Natural killer cell (primary cell): ENCODE results near the gene ZGPAT. TPM values are rescaled to one million over a fixed set of nuclear protein-coding genes. Genes with fewer than 3 reads are reported as not detected.

Experiments
- ATAC-seq, 3 donors: fragments of 150-1000 bp in 2 of 3; fragments of 200-7000 bp in 1 of 3; cut with Tn5 transposase; 1 replicate in 1 of 3; 2 replicates in 2 of 3; pipeline ENCODE4 v1.10.0; 2021; ENCODE audit warnings: mild to moderate bottlenecking in 2 of 3, moderate library complexity in 2 of 3
- DNase-seq, 2 donors: peaks; one replicate each; pipeline versions ENCODE4 v3.0.0 to v3.0.0-alpha.2; 2013 to 2021; ENCODE audit warnings: mixed read lengths in 1 of 2
- H3K27ac ChIP-seq: one replicate; pipeline ENCODE4 v1.5.1; 2013; ENCODE audit warnings: mild to moderate bottlenecking, low read length
- H3K27me3 ChIP-seq: one replicate; pipeline ENCODE4 v1.6.1; 2013; ENCODE audit warnings: low read length; ENCODE audit not compliant: control insufficient read depth, insufficient read depth
- H3K36me3 ChIP-seq: one replicate; pipeline ENCODE4 v1.6.1; 2013; ENCODE audit warnings: low read length; ENCODE audit not compliant: control insufficient read depth, insufficient read depth
- H3K4me1 ChIP-seq: one replicate; pipeline ENCODE4 v1.6.1; 2013; ENCODE audit warnings: low read length; ENCODE audit not compliant: control insufficient read depth, insufficient read depth
- H3K4me3 ChIP-seq: one replicate; pipeline ENCODE4 v1.5.1; 2013; ENCODE audit warnings: low read length
- H3K9me3 ChIP-seq: one replicate; pipeline ENCODE4 v1.6.1; 2013; ENCODE audit warnings: low read length; ENCODE audit not compliant: control insufficient read depth, insufficient read depth
- H3K27ac Mint-ChIP-seq, 2 donors: one replicate each; pipeline ENCODE4 v1.8.0; 2022; ENCODE audit warnings: mild to moderate bottlenecking in 2 of 2, mixed read lengths in 2 of 2, moderate library complexity in 1 of 2
- H3K27me3 Mint-ChIP-seq, 2 donors: one replicate each; pipeline ENCODE4 v1.8.0; 2022; ENCODE audit warnings: low read depth in 2 of 2, mixed read lengths in 2 of 2
- H3K36me3 Mint-ChIP-seq: one replicate; pipeline ENCODE4 v1.8.0; 2022; ENCODE audit warnings: mixed read lengths
- H3K4me1 Mint-ChIP-seq, 2 donors: one replicate each; pipeline ENCODE4 v1.8.0; 2022; ENCODE audit warnings: mixed read lengths in 2 of 2
- H3K4me3 Mint-ChIP-seq: one replicate; pipeline ENCODE4 v1.8.0; 2022; ENCODE audit warnings: mild to moderate bottlenecking, moderate library complexity, mixed read lengths
- H3K9me3 Mint-ChIP-seq, 2 donors: one replicate each; pipeline ENCODE4 v1.8.0; 2022; ENCODE audit warnings: mixed read lengths in 2 of 2
- WGBS: methylation state at CpG from one replicate; pipeline ENCODE4 v1.1.7; 2013; ENCODE audit warnings: missing lambda C conversion rate; ENCODE audit not compliant: insufficient coverage; 5-methylcytosine and 5-hydroxymethylcytosine counted together
- intact Hi-C: fragments of 100-400 bp; cut with micrococcal nuclease; formaldehyde crosslinking; loops from one replicate; pipeline ENCODE4 v1.14.2; 2022
- total RNA-seq, 4 donors: library from RNA; stranded (reverse); fragments of 120-200 nt in 1 of 4; gene quantifications; one replicate each; pipeline versions ENCODE4 v1.2.3 to v1.2.4, GENCODE V29; 2013 to 2022
- TF ChIP-seq, protein P1 (sequence below): fragments of 200-600 bp; IDR thresholded peaks from one replicate; pipeline ENCODE4 v1.8.0; 2022; ENCODE audit warnings: antibody characterized with exemption

The ZGPAT gene
- total RNA-seq, 3 donors from 2014 or later (not counting 1 experiment from before 2014, with no cell fraction given): 39.3 to 47.7 (median 46.1) TPM

DNA sequence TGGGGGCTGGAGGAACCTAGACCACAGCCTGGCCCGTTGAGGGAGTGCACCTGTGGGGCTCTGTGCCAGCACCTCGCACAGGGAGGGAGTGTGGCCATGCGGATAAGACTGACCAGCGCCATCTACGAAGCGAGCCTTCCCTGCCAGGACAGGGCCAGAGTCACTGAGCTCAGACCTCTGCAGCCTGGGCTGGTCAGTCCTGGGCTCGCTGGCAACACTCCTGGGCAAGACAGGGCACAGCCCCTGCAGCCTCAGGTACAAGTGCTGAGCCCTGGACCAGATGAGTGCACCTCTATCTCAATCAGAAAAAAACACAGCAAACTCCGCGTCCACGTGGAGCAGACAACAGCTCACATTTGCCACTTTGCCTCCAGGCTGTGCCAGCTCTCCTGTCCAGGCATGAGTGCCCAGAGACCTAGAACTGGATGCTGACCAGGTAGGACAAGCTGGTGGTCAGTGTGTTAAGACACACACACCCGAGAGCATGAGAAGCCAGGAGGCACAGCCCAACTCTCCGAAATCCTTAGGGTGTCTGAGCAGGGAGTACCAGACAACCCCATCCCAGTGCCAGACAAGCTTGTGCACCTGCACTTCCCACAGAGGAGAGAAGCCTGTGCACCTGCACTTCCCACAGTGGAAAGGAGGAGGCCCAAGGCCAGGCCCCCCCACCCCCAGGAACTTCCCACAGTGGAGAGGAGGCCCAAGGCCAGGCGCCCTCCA lies 4.9 kb upstream of the ZGPAT start:
- WGBS: 91% methylated on average over 12 of the region's 13 CpGs
- H3K27me3 ChIP-seq: no peaks in the 10 kb centered on the region
- no peak overlapping the region for H3K4me3 ChIP-seq
- ATAC-seq (no peak), DNase-seq (no peak)
- Mint-ChIP-seq H3K27ac (no peak overlapping the region), H3K27me3 (no peaks in the 10 kb centered on the region), H3K4me3 (no peak overlapping the region), H3K9me3 (no peaks in the 10 kb centered on the region), H3K4me1 (peaks cover 8 to 22% of the 10 kb centered on the region in 2 donors), H3K36me3 (no peaks in the 10 kb centered on the region)
- H3K36me3 ChIP-seq: peaks cover 24% of the 10 kb centered on the region
- H3K9me3 ChIP-seq: no peaks in the 10 kb centered on the region
- TF ChIP-seq, protein P1, sequence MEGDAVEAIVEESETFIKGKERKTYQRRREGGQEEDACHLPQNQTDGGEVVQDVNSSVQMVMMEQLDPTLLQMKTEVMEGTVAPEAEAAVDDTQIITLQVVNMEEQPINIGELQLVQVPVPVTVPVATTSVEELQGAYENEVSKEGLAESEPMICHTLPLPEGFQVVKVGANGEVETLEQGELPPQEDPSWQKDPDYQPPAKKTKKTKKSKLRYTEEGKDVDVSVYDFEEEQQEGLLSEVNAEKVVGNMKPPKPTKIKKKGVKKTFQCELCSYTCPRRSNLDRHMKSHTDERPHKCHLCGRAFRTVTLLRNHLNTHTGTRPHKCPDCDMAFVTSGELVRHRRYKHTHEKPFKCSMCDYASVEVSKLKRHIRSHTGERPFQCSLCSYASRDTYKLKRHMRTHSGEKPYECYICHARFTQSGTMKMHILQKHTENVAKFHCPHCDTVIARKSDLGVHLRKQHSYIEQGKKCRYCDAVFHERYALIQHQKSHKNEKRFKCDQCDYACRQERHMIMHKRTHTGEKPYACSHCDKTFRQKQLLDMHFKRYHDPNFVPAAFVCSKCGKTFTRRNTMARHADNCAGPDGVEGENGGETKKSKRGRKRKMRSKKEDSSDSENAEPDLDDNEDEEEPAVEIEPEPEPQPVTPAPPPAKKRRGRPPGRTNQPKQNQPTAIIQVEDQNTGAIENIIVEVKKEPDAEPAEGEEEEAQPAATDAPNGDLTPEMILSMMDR: no peak
- H3K4me1 ChIP-seq: peaks cover 28% of the 10 kb centered on the region
- no peak overlapping the region for H3K27ac ChIP-seq
- intact Hi-C loops: no loop called here

DNA sequence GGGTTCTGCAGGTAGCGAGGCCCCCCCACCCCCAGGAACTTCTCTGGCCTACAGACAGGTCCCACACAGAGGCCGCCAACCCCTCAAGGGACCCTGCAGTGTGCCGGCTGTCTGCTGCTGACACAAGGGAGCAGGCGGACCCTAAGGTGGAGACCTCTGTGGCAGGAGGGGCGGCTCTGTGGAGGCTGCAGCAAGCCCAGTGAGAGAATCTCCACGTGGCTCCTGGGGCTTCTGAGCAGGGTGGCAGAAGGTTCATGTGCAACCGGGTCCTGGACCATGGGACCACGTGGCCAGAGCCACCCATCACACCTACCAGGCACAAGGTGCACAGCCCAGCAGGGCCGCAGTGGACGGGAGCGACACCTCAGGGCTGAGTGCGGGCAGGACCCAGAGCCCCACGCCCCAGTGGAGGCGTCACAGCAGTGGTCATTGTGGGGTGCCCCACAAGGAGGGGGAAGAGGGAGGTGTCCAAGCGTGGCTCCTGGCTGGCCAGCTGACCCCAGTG lies 4.3 kb upstream of the ZGPAT start:
- no peaks in the 10 kb centered on the region for H3K27me3 Mint-ChIP-seq
- peaks cover 10 to 25% of the 10 kb centered on the region in 2 donors for H3K4me1 Mint-ChIP-seq
- Histone ChIP-seq H3K36me3 (peaks cover 24% of the 10 kb centered on the region), H3K27ac (no peak overlapping the region), H3K4me1 (peaks cover 31% of the 10 kb centered on the region), H3K4me3 (no peak overlapping the region), H3K27me3 (no peaks in the 10 kb centered on the region), H3K9me3 (no peaks in the 10 kb centered on the region)
- intact Hi-C loops: no loop called here
- no peak overlapping the region for H3K27ac Mint-ChIP-seq
- WGBS: 96% methylated on average over 15 of the region's 15 CpGs
- ATAC-seq (no peak), DNase-seq (no peak)
- TF ChIP-seq, protein P1: no peak
- no peak overlapping the region for H3K4me3 Mint-ChIP-seq
- H3K36me3 Mint-ChIP-seq: no peaks in the 10 kb centered on the region
- H3K9me3 Mint-ChIP-seq: no peaks in the 10 kb centered on the region

DNA sequence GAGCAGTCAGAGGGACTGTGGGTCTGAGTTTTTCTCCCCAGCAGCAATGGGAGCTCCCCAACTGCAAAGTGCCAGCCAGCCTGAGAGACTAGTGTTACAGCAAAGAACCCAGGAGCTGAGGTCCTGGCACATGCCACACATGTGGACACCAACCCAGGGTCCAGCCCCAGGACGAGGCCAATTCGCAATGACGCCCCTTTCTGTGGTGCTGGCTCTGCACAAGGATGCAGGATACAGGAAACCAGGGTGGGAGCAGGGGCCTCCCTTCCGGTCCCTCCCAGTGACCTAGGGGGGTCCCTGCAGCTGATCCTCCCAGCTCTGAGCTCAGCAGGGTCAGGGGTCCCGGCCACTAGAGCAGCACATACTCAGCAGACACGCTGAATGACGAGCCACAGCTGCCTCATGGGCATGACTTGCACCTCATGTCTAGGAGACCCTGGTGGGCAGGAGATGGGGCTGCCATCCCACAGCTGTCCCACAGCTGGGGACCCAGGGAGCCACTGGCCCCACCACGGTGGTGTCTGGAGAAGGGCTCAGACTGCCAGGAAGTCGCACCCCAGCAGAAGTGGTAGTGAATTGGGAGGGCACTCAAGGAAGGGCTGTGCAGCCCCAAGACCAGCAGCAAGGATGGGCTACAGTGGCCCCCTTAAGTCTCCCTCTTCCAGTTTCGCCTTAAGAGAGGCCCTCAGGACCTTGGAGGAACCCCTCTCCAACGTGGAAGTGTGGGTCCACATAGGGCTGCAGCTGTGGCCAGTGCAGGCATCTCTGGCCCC lies 3.7 kb upstream of the ZGPAT start:
- TF ChIP-seq, protein P1: no peak
- ATAC-seq: no peak
- intact Hi-C loops: no loop called here
- Mint-ChIP-seq H3K27me3 (no peaks in the 10 kb centered on the region), H3K4me1 (peaks cover 17 to 31% of the 10 kb centered on the region in 2 donors), H3K9me3 (no peaks in the 10 kb centered on the region), H3K27ac (no peak overlapping the region), H3K36me3 (no peaks in the 10 kb centered on the region), H3K4me3 (no peak overlapping the region)
- Histone ChIP-seq H3K9me3 (no peaks in the 10 kb centered on the region), H3K4me1 (peaks cover 37% of the 10 kb centered on the region), H3K27me3 (no peaks in the 10 kb centered on the region), H3K4me3 (no peak overlapping the region), H3K27ac (no peak overlapping the region), H3K36me3 (peaks cover 24% of the 10 kb centered on the region)
- WGBS: 91% methylated on average over 11 of the region's 11 CpGs
- no peak for DNase-seq
